Measurements from ENCODE around the gene CWC27.
"Not testable (repeated sequence)": the region's sequence is repeated elsewhere in the genome, so short reads cannot be mapped to it uniquely, and the experiment has no call there.

The CWC27 gene

DNA sequence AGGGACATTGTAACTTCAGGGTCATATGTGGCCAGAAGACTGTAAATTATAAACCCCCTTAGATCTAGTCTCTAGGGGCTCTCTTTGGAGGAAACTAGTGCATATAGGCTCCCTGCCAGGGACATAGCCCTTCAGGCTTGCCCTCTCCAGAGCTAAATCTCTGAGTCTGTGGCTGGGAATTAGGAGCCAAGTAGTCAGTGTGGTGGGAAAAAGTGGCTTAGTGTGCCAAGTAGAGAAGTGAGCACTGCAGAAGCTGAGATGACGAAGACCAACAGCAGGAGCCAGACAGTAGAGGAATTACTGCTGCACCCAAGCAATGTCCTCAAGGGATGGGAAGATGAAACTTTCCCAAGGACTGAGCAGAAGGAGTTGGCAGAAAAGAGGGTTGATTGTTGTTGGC is 71.2 kb downstream of the CWC27 start:
- DNase-seq (ENCODE audit: low read depth): no peak

DNA sequence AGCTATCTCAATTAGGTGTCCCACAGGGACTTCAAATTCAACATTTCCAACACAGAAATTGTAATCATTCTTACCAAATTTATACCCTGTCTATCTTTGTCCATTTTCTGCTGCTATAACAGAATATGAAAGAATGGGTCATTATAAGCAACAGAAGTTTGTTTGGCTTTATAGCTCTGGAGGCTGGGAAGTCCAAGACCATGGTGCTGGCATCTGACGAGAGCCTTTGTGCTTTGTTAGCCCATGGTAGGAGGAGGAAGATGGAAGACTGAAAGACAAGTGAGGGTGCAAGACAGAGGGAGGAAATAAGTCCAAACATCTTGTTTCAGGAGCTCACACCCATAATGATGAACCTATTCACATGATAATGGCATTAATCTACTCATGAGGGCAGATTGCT is 72.2 kb downstream of the CWC27 start:
- no peak for DNase-seq (ENCODE audit: low read depth)

DNA sequence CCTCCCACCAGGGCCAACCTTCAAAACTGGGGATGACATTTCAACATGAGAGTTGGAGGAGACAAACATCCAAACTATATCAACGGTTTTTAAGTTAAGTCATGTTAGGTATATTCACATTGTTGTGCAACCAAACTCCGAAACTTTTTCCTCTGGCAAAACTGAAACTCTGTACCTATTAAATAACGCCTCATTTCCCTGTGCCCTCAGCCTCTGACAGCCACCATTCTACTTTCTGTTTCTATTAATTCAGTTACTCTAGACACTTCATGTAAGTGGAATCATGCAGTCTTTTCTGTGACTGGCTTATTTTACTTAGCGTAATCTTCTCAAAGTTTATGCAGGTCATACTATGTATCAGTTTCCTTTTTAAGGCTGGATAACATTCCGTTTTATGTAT is 85.0 kb downstream of the CWC27 start:
- DNase-seq (ENCODE audit: low read depth): no peak

DNA sequence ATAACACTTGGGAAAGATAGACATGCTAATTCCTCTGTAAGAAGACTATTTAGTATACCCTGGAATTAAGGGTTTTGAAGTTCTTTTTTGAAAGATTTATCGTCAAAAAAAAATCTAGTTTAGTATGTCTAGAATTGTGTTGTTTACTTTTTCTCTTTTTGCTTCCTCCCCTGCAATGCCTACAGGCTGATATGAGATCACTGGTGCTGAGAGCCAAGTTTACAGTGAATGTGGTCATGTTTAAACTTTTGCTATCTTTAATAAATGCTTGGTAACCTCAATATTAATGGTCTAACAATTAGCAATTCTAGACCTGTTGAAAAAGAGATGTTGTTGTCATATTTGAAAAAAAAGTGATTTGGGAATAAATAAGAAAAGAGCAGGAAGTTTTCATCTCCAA is 86.1 kb downstream of the CWC27 start:
- DNase-seq (ENCODE audit: low read depth): no peak

DNA sequence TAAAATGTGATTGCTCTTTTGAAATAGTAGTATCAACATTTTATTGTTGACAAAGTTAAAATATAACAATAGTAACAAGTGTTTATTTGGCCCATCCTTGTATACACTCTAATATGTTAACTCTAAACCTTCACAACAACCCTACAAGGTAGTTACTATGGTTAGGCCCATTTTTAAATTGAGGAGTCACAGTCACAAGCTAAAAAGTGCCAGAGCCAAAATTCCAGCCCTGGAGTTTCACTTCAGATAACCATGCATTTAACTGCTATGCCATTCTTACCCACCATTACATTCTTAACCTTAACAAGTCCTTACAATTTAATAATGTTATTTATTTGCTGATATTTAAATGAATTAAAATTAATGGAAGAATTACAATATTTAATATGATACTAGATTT is 91.2 kb downstream of the CWC27 start:
- DNase-seq (ENCODE audit: low read depth): no peak

DNA sequence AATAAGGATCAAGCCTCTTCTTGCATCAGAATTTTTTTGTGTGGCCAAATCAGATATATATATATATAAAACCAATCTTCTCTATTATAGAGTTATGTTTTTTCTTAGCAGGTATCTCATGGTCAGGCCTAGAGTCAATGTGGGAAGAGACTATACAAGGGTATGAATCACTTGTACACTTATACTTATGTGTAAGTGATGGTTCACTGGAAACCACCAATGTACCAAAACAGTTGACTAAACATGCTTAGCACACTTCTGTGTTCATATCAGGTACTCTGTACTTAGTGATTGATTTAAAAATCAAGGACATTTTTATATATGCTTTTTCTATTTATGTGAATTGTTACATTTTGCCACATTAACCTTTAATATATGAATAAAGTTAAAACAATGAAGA is 92.6 kb downstream of the CWC27 start:
- no peak for DNase-seq (ENCODE audit: low read depth)

DNA sequence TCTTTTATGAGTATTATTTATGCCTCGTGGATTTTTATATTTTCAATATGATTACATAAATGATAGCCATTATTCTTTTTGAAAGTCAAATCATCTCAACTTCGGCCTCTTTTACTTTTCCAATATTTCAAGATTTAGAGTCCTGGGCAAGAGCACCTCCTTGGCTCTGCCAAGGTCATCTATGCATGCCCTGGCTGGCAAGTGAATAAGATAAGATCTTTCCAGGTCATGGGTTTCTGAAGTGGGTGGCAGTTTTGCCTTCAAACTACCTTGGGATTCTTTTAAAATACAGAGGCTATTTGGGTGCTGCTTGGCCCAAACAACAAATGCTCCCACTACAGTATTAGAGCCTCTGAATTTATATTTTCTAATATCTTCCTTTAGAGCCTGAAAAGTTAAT is 95.4 kb downstream of the CWC27 start:
- no peak for DNase-seq (ENCODE audit: low read depth)

DNA sequence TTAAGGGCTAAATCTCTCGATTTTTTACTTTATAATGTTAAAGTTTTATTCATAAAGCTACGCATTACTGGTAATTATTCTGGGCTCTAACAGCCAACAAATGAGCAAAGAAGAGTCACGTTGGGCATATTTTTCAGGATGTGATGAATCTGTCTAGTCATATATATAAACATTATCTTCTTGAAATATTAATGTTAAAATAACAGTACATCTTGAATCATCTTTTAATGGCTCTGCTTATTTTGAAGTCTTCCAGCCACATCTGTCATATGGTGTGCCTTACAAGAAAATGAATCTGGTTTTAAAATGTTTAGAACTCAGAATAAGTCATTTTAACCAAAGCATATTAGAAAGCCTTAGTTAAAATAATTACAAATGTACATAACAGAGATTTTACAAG is 96.9 kb downstream of the CWC27 start:
- DNase-seq (ENCODE audit: low read depth): no peak

DNA sequence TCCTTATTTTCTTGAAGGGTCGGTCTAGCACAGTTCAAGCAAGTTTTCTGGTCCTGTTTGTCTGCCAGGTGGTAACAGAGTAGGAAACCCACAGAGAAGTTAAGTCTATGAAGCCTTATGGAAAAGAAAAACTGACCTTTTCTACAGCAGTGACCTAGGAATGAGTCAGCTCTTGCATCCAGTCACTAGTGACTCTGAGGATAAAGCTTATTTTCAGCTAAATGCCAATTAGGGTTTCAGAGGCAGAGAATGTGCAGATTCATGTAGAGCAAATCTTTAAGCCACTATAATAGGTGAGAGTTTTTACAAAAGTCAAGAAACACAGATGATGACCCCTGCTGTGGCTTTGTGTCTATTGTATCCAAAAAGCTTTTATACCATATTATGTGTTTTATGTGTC is 100.7 kb downstream of the CWC27 start:
- DNase-seq (ENCODE audit: low read depth): peak; percentile 65

DNA sequence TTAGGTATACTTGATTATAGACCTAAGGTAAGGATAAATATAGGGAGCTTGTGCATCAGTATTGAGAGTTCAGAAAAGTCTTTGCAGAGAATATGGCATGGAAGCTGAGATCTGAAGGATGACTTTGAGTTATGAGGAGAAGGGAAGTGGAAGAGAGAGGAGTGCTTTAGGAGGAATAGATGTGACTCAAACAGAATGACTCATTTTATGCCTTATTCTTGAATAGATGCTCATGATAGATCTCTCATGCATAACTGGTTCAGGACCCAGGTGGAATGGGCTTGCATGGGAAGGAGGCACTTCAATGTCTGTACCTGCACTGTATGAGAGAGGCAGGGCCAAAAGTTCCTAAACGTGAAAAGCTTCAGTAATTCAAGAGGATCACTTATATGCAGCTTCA is 103.3 kb downstream of the CWC27 start:
- DNase-seq (ENCODE audit: low read depth): no peak

DNA sequence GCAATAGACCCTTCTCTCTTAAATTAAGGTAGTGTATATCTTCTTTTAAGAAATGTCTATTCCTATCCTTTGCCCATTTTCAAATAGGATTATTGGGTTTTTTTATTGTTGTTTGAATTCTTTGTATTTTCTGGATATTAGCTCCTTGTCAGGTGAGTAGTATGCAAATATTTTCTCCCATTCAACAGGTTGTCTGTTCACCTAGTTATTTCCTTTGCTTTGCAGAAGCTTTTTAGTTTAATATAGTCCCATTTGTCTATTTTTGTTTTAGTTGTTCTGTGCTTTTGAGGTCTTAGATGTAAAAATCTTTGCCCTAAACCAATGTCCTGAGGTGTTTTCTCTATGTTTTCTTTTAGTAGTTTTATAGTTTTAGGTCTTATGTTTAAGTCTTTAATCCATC is 104.7 kb downstream of the CWC27 start:
- no peak for DNase-seq (ENCODE audit: low read depth)

DNA sequence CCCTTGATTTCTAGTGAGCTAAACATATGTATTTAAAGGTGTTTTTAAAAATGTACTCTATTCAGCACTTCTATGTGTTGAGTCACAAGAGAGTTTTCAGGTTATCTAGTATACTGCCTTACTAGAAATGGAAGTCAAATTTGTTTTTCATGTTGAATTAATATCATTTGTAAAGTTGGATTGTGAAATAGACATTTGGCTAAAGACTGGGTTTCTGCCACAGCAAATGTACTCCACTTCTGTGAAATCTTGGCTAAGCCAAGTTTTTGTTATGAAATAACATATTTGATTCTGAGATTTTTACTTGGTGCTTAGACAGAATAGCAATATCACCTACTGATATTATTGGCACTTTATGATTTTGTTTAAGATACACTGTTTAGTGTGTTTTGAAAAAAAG is 106.0 kb downstream of the CWC27 start:
- peak; percentile 71 for DNase-seq (ENCODE audit: low read depth)

DNA sequence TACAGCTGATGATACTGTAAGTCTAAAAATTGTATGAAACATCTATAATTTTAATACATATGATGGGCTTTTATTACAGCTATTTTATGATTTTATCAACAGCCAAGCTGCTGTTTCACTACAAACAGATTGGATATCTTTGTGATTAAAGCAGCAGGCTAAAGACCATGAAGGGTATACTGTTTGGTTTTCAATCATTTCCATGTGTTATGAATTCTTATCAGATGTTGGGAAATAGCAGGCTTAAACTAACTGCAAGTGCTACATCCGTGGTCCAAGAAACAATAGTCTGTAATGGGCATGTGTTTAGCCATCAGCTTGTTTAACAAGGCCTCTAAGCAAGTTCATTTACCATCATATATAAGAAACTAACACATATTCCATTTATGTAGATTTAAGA is 107.5 kb downstream of the CWC27 start:
- DNase-seq (ENCODE audit: low read depth): no peak

DNA sequence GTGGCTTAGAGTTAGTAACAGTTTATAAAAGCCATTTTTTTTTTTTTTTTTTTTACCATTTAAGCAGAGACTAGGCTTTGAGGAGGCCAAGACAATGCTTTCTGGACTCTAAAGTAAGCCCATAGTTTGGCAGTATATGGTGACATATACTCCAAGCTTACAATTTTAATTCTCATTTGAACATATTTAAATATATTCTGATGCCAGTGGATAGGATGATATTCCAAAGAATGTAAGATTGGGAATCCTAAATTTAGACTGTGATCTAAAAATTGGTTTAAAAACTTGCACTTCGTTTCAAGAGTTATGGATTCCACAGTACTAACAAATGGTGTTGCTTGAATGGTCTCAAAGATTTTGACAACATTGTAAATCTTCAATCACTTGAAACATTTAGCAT is 112.1 kb downstream of the CWC27 start:
- no peak for DNase-seq (ENCODE audit: low read depth)

DNA sequence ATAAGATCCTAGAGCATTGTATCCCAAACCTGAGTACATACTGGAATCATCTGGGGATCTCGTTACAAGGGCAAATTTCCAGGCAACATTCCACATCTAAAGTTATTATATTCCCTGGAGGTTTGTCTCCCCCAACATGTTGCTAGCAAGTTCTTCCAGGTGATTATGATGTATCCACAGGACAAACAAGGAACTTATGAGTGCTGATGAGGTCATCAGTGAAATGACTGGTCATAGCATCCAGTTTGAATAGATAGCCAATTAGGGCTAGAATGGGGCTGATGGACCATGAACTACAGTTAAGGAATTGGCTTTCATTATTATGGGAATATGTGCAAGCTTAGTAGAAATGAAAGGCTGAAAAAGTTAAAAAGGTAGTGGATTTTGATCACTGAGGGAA is 115.2 kb downstream of the CWC27 start:
- no peak for DNase-seq (ENCODE audit: low read depth)

DNA sequence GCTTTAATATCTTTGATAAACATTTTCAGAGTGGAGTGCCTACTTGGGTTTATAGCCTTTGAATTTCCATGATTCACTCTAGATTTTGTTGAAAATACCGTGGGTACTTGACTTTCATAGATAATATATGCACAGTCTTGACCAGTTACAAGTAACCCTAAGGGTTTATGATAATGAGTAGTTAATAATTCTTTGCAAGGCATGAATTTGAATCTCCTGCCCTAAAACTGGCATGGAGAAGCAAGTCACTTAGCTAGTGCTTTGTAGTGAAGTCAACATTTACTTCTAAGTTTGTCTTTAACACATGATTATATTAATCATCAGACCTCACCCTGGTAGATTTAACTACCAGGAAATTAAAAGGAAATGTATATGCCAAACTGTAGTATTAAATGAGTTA is 115.8 kb downstream of the CWC27 start:
- no peak for DNase-seq (ENCODE audit: low read depth)

DNA sequence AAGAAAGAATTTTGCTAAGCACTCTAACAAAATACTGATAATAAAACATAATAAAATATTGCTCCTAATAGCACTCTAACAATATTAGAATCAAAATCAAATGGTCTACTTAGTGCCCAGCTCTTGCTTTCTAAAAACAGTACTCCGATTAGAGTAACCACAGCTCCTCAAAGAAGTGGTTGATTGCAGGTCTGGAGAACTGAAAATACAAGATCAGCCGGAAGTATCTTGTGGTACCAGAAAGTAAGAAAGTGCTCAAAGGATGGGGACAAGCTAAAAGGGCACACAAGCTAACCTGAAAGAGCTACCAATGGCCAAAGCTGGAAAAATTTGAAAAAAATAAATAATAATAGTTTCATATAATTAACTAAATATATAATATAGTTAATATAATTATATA is 119.2 kb downstream of the CWC27 start:
- DNase-seq (ENCODE audit: low read depth): no peak

DNA sequence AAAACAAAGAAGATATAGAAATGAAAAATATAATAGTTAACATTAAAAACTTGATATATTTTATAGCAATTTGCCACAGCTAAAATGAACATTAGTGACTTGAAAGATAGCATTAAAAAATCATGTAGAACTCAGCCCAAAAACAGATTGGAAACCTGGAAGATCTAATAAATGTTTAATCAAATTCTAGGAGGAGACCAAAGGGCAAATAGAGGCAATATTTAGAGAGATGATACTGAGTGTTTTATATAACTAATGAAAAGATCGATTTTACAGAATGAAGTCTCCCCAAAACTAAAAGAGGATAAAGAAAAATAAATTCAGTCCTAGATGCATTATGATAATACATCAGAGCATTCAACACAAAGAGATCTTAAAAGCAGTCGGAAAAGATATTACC is 127.0 kb downstream of the CWC27 start:
- no peak for DNase-seq (ENCODE audit: low read depth)

DNA sequence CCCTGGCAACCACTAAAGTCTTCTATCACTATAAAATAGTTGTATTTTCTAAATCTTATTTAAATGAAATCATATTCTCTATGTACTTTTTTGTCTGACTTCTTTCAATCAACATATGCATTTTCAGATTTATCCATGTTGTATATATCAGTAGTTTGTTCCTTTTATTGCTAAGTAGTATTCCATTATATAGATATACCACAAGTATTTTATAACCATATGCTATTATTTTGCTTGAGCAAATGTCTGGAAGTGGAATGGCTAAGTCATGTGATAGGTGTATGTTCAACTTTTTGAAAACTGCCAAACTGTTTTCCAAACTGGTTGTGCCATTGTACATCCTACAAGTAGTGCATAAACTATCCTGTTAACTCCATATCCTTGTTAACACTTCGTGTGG is 131.1 kb downstream of the CWC27 start:
- no peak for DNase-seq (ENCODE audit: low read depth)

DNA sequence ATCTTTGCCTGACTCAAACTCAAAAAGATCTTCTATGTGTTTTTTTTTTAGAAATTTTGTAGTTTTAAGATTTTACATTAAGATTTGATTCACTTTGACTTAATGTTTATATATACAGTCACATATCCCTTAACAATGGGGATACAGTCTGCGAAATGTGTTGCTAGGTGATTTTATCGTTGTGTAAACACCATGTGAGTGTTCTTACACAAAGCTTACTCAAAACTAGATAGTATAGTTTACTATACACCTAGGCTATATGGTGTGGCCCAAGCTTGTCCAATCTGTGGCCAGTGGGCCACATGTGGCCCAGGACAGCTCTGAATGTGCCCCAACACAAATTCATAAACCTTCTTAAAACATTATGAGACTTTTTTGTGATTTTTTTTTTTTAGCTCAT is 131.9 kb downstream of the CWC27 start:
- no peak for DNase-seq (ENCODE audit: low read depth)

DNA sequence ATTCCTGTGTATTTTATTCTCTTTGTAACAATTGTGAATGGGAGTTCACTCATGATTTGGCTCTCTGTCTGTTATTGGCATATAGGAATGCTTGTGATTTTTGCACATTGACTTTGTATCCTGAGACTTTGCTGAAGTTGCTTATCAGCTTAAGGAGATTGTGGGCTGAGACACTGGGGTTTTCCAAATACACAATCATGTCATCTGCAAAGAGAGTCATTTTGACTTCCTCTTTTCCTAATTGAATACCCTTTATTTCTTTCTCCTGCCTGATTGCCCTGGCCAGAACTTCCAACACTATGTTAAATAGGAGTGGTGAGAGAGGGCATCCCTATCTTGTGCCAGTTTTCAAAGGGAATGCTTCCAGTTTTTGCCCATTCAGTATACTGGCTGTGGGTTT is 138.7 kb downstream of the CWC27 start:
- DNase-seq (ENCODE audit: low read depth): not testable (repeated sequence)

DNA sequence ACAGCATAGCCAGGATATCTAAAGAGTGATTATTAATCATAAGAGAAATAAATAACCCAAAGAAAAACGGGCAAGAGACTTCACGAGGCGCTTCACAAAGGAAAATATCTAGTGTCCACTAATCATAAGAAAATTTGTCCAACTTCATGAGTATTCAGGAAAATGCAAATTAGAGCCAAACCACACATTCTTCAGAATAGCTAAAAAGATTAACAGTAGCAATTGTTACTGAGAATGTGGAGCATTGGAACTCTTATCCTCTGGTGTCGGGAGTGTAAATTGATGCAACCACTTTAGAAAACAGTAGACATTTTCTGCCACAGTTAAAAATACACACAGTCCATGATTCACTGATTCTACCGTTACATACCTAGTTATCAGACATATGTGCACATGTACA is 145.7 kb downstream of the CWC27 start:
- DNase-seq (ENCODE audit: low read depth): peak; percentile 16

DNA sequence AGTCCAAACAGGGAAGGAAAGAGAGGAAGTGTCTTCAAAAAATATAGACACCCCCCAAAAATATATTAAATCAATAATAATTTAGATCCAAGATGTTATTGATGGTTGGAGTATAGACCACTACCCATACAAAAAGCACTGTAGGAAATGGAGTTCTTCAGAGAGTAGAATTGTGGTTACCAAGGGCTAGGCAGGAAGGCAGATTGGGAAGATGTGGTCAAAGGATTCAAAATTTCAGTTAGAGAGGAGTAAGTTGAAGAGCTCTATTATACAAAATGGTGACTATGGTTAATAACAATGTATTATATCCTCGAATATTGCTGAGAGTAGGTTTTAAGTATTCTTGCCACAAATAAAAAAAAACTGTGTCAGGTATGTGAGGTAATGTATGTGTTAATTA is 149.4 kb downstream of the CWC27 start:
- no peak for DNase-seq (ENCODE audit: low read depth)

DNA sequence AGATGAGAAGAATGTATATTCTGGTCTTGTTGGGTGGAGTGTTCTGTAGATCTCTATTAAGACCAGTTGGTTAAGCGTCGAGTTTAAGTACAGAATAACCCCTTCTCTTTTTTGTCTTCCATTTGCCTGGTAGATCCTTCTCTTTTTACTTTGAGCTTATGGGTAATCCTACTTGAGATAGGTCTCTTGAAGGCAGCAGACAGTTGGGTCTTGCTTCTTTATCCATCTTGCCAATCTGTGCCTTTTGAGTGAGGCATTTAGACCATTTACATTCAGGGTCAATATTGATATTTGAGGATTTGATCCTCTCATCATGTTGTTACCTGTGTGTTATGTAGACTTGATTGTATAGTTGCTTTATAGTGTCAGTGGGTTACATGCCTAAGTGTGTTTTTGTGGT is 152.7 kb downstream of the CWC27 start:
- DNase-seq (ENCODE audit: low read depth): no peak

DNA sequence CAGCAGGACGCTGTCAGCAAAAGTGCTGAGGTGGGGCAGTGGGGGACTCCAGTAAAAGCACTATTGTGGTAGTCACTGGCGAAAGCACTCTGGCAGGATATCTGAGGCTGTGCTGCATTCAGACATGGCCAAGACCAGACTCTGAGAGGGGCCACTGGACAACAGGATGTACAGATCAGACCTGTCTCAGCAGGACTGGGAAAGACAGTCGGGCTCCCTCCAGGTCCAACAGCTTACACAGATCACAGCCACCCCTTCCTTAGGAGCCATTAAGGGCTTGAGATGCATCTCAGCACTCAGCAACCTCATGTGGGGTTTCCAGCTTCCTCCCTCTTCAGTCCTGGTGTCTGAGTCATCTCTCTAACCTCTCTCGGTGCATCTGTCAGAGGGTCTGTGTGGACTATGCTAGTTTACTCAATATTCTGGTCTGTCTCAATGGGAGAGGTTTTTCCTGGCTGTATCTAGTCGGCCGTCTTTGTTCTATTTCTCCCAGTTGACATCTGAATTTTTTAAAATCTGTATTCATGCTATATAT is 154.5 kb downstream of the CWC27 start:
- DNase-seq (ENCODE audit: low read depth): no peak

Data from fibroblast of gingiva (primary cell).